Mesendoderm (in vitro differentiated cells): ENCODE data around the gene GSTA3.
"Not testable (repeated sequence)": the region's sequence is repeated elsewhere in the genome, so short reads cannot be mapped to it uniquely, and the experiment has no call there.

Experiments
- DNase-seq: peaks from one replicate; pipeline ENCODE4 v3.0.0; 2013
- H2AK5ac ChIP-seq: 2 replicates; pipeline ENCODE4 v1.6.1; 2013; ENCODE audit warnings: low read length, inconsistent platforms
- H2BK120ac ChIP-seq: 2 replicates; pipeline ENCODE4 v1.6.1; 2013; ENCODE audit warnings: low read depth, mild to moderate bottlenecking, low read length, moderate library complexity, mixed read lengths
- H2BK15ac ChIP-seq: replicated peaks from 2 replicates; pipeline ENCODE4 v1.6.1; 2013; ENCODE audit warnings: low read depth, mild to moderate bottlenecking, moderate library complexity
- H2BK5ac ChIP-seq: 2 replicates; pipeline ENCODE4 v1.6.1; 2013; ENCODE audit warnings: low read length, inconsistent platforms
- H3K18ac ChIP-seq: 2 replicates; pipeline ENCODE4 v1.6.1; 2013; ENCODE audit warnings: mild to moderate bottlenecking, low read length, mixed read lengths
- H3K23ac ChIP-seq: one replicate; pipeline ENCODE4 v1.6.1; 2013; ENCODE audit warnings: low read length
- H3K27ac ChIP-seq: 2 replicates; pipeline ENCODE4 v1.5.1; 2013; ENCODE audit warnings: low read depth, mild to moderate bottlenecking, inconsistent platforms, low read length, moderate library complexity
- H3K27me3 ChIP-seq: 2 replicates; pipeline ENCODE4 v1.6.1; 2013; ENCODE audit warnings: low read length, control low read depth, mild to moderate bottlenecking, inconsistent platforms; ENCODE audit not compliant: insufficient read depth, poor library complexity
- H3K36me3 ChIP-seq: 2 replicates; pipeline ENCODE4 v1.6.1; 2013; ENCODE audit warnings: low read length, inconsistent platforms; ENCODE audit not compliant: control insufficient read depth, insufficient read depth
- H3K4ac ChIP-seq: one replicate; pipeline ENCODE4 v1.6.1; 2013; ENCODE audit warnings: low read depth, mild to moderate bottlenecking, low read length, moderate library complexity
- H3K4me1 ChIP-seq: 2 replicates; pipeline ENCODE4 v1.6.1; 2013; ENCODE audit warnings: low read depth, low read length, inconsistent platforms; ENCODE audit not compliant: control insufficient read depth
- H3K4me2 ChIP-seq: 2 replicates; pipeline ENCODE4 v1.6.1; 2013; ENCODE audit warnings: low read length
- H3K4me3 ChIP-seq: 2 replicates; pipeline ENCODE4 v1.5.1; 2013; ENCODE audit warnings: mild to moderate bottlenecking, low read length
- H3K56ac ChIP-seq: one replicate; pipeline ENCODE4 v1.6.1; 2013; ENCODE audit warnings: low read length
- H3K79me1 ChIP-seq: 2 replicates; pipeline ENCODE4 v1.6.1; 2013; ENCODE audit warnings: low read length, inconsistent platforms
- H3K79me2 ChIP-seq: 2 replicates; pipeline ENCODE4 v1.6.1; 2013; ENCODE audit warnings: mild to moderate bottlenecking, low read length; ENCODE audit not compliant: control insufficient read depth, insufficient read depth
- H3K9ac ChIP-seq: 2 replicates; pipeline ENCODE4 v1.6.1; 2013; ENCODE audit warnings: low read length, inconsistent platforms
- H4K5ac ChIP-seq: one replicate; pipeline ENCODE4 v1.6.1; 2013; ENCODE audit warnings: low read length
- H4K8ac ChIP-seq: one replicate; pipeline ENCODE4 v1.6.1; 2013; ENCODE audit warnings: low read depth, mild to moderate bottlenecking, control low read depth, low read length, moderate library complexity
- WGBS: extraction: QIAGEN DNeasy Blood & Tissue Kit; methylation state at CpG from one replicate; pipeline ENCODE4 v1.1.7; 2013; ENCODE audit warnings: low lambda C conversion rate, missing lambda C conversion rate; ENCODE audit not compliant: insufficient coverage; ENCODE audit errors: extremely low coverage; 5-methylcytosine and 5-hydroxymethylcytosine counted together

Gene GSTA3

DNA sequence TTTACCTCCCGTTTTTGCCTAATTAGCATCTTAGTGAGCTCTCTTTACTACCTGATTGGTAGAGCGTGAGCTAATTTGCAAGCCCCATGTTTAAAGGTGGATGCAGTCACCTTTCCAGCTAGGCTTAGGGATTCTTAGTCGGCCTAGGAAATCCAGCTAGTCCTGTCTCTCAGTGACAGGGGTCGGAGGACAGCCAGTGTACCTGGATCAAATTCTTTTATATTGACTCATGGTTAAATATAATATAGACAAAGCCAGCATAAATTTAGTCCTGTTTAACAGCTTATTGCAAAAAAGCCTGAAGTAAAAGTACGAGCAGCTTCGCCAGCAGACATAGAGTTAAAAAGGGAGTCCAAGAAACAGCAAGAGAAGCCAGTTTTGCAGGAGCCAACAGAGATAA, 12.2 kb upstream of the GSTA3 start:
- H3K79me1 ChIP-seq = no peaks in the 10 kb centered on the region
- H3K18ac ChIP-seq = peak overlapping the region; percentile 94
- no peak overlapping the region for H4K8ac ChIP-seq
- H4K5ac ChIP-seq = no peak overlapping the region
- H3K4me3 ChIP-seq = no peak overlapping the region
- H2BK120ac ChIP-seq = peak overlapping the region; percentile 73
- no peak for DNase-seq
- WGBS = no CpG with 5 or more reads among the region's 6 CpGs
- H3K23ac ChIP-seq = no peak overlapping the region
- H3K4me2 ChIP-seq = no peak overlapping the region
- H3K27me3 ChIP-seq = no peaks in the 10 kb centered on the region
- H3K4ac ChIP-seq = no peak overlapping the region
- H3K56ac ChIP-seq = no peak overlapping the region
- H3K36me3 ChIP-seq = no peaks in the 10 kb centered on the region
- no peak overlapping the region for H3K9ac ChIP-seq
- no peak overlapping the region for H2BK5ac ChIP-seq
- no peaks in the 10 kb centered on the region for H3K79me2 ChIP-seq
- H2BK15ac ChIP-seq = no peak overlapping the region
- H3K4me1 ChIP-seq = peaks cover 5% of the 10 kb centered on the region
- peak overlapping the region; percentile 3 for H3K27ac ChIP-seq
- no peak overlapping the region for H2AK5ac ChIP-seq

- no CpG with 5 or more reads among the region's 1 CpG for WGBS
Measured at GRCh38 chr6:52919511-52919910, 10.0 kb upstream of the GSTA3 start.

GRCh38 chr6:52918771-52919170, 9.3 kb upstream of the GSTA3 start:
- no CpG with 5 or more reads among the region's 1 CpG for WGBS
- H2BK120ac ChIP-seq = not testable (repeated sequence)

More at GRCh38 chr6:52919511-52919910, 10.0 kb upstream of the GSTA3 start:
- H3K79me1 ChIP-seq, H3K4me2 ChIP-seq, H4K5ac ChIP-seq, H3K79me2 ChIP-seq, H4K8ac ChIP-seq, H3K18ac ChIP-seq, H3K23ac ChIP-seq, H3K9ac ChIP-seq, H2AK5ac ChIP-seq, H3K36me3 ChIP-seq, H3K27me3 ChIP-seq, H3K4me1 ChIP-seq, H3K4me3 ChIP-seq, H2BK15ac ChIP-seq: not testable (repeated sequence)
- H3K4ac ChIP-seq = peak overlapping the region; percentile 24
- H2BK120ac ChIP-seq = peak overlapping the region; percentile 64
- peak overlapping the region; percentile 89 for H2BK5ac ChIP-seq
- DNase-seq = peak; percentile 64
- H3K27ac ChIP-seq = peak overlapping the region; percentile 62
- peak overlapping the region; percentile 52 for H3K56ac ChIP-seq

GRCh38 chr6:52918027-52918686, 8.7 kb upstream of the GSTA3 start:
- H2BK5ac ChIP-seq, DNase-seq, H3K4me2 ChIP-seq, H3K27me3 ChIP-seq, H3K4me1 ChIP-seq, H2AK5ac ChIP-seq, H3K18ac ChIP-seq, H3K9ac ChIP-seq, H3K56ac ChIP-seq, H4K5ac ChIP-seq, H3K23ac ChIP-seq, H2BK120ac ChIP-seq, H3K36me3 ChIP-seq, H3K4ac ChIP-seq, H4K8ac ChIP-seq, H3K79me2 ChIP-seq, H3K79me1 ChIP-seq, H2BK15ac ChIP-seq, H3K4me3 ChIP-seq: not testable (repeated sequence)
- peak overlapping the region; percentile 22 for H3K27ac ChIP-seq
- no CpG with 5 or more reads among the region's 9 CpGs for WGBS

More at GRCh38 chr6:52918771-52919170, 9.3 kb upstream of the GSTA3 start:
- not testable (repeated sequence) for H2BK15ac ChIP-seq, H3K79me1 ChIP-seq, H3K4ac ChIP-seq, H3K36me3 ChIP-seq, H3K18ac ChIP-seq, H3K23ac ChIP-seq, H3K9ac ChIP-seq, H3K56ac ChIP-seq, H3K4me2 ChIP-seq, DNase-seq, H3K79me2 ChIP-seq, H3K4me1 ChIP-seq, H4K5ac ChIP-seq, H4K8ac ChIP-seq, H3K27me3 ChIP-seq, H3K4me3 ChIP-seq, H2AK5ac ChIP-seq
- H3K27ac ChIP-seq = peak overlapping the region; percentile 62
- peak overlapping the region; percentile 12 for H2BK5ac ChIP-seq

DNA sequence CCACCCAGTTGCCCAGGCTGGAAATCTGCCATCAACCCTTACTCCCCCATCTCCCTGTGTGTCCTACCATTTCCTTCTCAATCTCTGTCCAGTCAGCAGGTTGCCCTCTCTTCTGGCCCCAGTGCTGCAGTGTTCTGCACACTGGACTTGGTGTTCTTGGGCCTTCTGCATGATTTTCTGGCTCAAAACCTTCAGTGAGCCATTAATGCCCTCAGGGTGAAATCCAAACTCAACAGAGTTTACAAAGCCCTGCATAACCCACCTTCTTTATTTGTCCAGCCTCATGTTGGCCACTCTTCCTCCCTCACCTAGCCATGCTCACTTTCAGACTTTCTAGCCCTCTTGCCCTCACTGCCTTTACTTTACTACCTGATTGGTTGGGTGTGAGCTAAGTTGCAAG, 5.0 kb upstream of the GSTA3 start:
- H4K5ac ChIP-seq = no peak overlapping the region
- H3K27ac ChIP-seq = no peak overlapping the region
- no peak overlapping the region for H3K4ac ChIP-seq
- no peak overlapping the region for H4K8ac ChIP-seq
- no peak overlapping the region for H3K18ac ChIP-seq
- H2BK15ac ChIP-seq = no peak overlapping the region
- H3K4me3 ChIP-seq = no peak overlapping the region
- H3K4me1 ChIP-seq = no peaks in the 10 kb centered on the region
- no peak overlapping the region for H3K56ac ChIP-seq
- no peaks in the 10 kb centered on the region for H3K36me3 ChIP-seq
- H3K79me1 ChIP-seq = no peaks in the 10 kb centered on the region
- no peak overlapping the region for H3K4me2 ChIP-seq
- H3K79me2 ChIP-seq = no peaks in the 10 kb centered on the region
- H2BK120ac ChIP-seq = no peak overlapping the region
- H3K9ac ChIP-seq = no peak overlapping the region
- H3K23ac ChIP-seq = no peak overlapping the region
- no peak overlapping the region for H2BK5ac ChIP-seq
- peak overlapping the region; percentile 84 for H2AK5ac ChIP-seq
- no peak for DNase-seq
- H3K27me3 ChIP-seq = no peaks in the 10 kb centered on the region

DNA sequence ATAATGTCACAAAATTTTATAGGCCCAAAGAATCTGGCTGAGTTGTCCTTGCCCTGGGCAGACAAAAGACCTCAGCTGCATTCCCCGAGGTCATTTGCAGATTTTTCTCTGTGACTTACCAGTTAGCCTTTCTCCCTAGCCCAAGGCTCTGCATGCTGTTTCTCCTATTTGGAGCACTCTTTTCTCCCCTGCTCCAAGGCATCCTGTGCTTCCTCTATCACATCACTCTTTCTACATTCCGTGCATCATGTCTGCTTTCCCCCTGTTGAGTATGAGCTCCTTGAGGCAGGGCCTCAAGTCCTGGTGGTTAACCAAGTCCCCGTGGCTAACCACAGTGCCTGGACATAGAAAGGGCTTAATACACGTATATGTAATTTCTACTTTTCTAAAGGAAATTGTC, 593 bp upstream of the GSTA3 start:
- DNase-seq = peak; percentile 64
- WGBS = no CpG with 5 or more reads among the region's 4 CpGs

More for the DNA sequence above, 593 bp upstream of the GSTA3 start:
- no peak overlapping the region for H2BK120ac ChIP-seq
- H3K27ac ChIP-seq = no peak overlapping the region
- no peak overlapping the region for H2BK15ac ChIP-seq
- H3K23ac ChIP-seq = no peak overlapping the region
- no peak overlapping the region for H3K4me3 ChIP-seq
- H3K36me3 ChIP-seq = no peaks in the 10 kb centered on the region
- H3K56ac ChIP-seq = no peak overlapping the region
- H2BK5ac ChIP-seq = no peak overlapping the region
- no peaks in the 10 kb centered on the region for H3K27me3 ChIP-seq
- no peak overlapping the region for H4K8ac ChIP-seq
- no peak overlapping the region for H3K4ac ChIP-seq
- no peaks in the 10 kb centered on the region for H3K79me2 ChIP-seq
- no peak overlapping the region for H4K5ac ChIP-seq
- H3K4me1 ChIP-seq = no peaks in the 10 kb centered on the region
- H2AK5ac ChIP-seq = no peak overlapping the region
- H3K18ac ChIP-seq = no peak overlapping the region
- no peak overlapping the region for H3K4me2 ChIP-seq
- H3K9ac ChIP-seq = no peak overlapping the region
- no peaks in the 10 kb centered on the region for H3K79me1 ChIP-seq
